HEK293 (cell line): Measurements from ENCODE around the gene CTDSP2.

ENCODE experiments used
- CTCF ChIP-seq: fragments of 450-650 bp; formaldehyde crosslinking; IDR thresholded peaks from 2 replicates; pipeline ENCODE4 v1.5.1; 2016; ENCODE audit warnings: missing biosample characterization, missing genetic modification characterization
- ELK4 ChIP-seq: IDR thresholded peaks from 2 replicates; pipeline ENCODE4 v1.6.1; 2011; ENCODE audit warnings: mild to moderate bottlenecking, low read depth, low read length, borderline replicate concordance
- ZBTB11 ChIP-seq: fragments of 450-650 bp; formaldehyde crosslinking; conservative IDR thresholded peaks from 2 replicates; pipeline ENCODE4 v1.5.1; 2016; ENCODE audit warnings: low read depth, missing biosample characterization, missing genetic modification characterization
- ZIC2 ChIP-seq: fragments of 450-650 bp; formaldehyde crosslinking; IDR thresholded peaks from 2 replicates; pipeline ENCODE4 v1.5.1; 2016; ENCODE audit warnings: missing biosample characterization, missing genetic modification characterization
- ZNF112 ChIP-seq: fragments of 450-650 bp; formaldehyde crosslinking; IDR thresholded peaks from 2 replicates; pipeline ENCODE4 v1.5.0; 2017; ENCODE audit warnings: missing biosample characterization, missing genetic modification characterization
- ZNF140 ChIP-seq: fragments of 450-650 bp; formaldehyde crosslinking; IDR thresholded peaks from 2 replicates; pipeline ENCODE4 v1.5.1; 2016; ENCODE audit warnings: missing biosample characterization, missing genetic modification characterization
- ZNF530 ChIP-seq: fragments of 450-650 bp; formaldehyde crosslinking; IDR thresholded peaks from 2 replicates; pipeline ENCODE4 v1.5.1; 2016; ENCODE audit warnings: low read depth, missing biosample characterization, missing genetic modification characterization
- ZNF555 ChIP-seq: fragments of 450-650 bp; formaldehyde crosslinking; conservative IDR thresholded peaks from 2 replicates; pipeline ENCODE4 v1.5.1; 2017; ENCODE audit warnings: missing biosample characterization, mild to moderate bottlenecking, missing genetic modification characterization, inconsistent platforms
- TF ChIP-seq, protein P1 (sequence below): fragments of 450-650 bp; formaldehyde crosslinking; IDR thresholded peaks from 2 replicates; pipeline ENCODE4 v1.5.1; 2016; ENCODE audit warnings: missing biosample characterization, missing genetic modification characterization

GRCh38 chr12:57894399-57895292, 48.1 kb upstream of the CTDSP2 start:
- TF ChIP-seq CTCF (tag by site-specific recombination) (no peak), ZNF112 (tag by site-specific recombination) (no peak), ZNF140 (tag by site-specific recombination) (no peak), ZNF555 (tag by site-specific recombination) (no peak), ZBTB11 (no peak), ZIC2 (tag by site-specific recombination) (no peak), ZNF530 (tag by site-specific recombination) (no peak), ELK4 (no peak)
- TF ChIP-seq, protein P1, sequence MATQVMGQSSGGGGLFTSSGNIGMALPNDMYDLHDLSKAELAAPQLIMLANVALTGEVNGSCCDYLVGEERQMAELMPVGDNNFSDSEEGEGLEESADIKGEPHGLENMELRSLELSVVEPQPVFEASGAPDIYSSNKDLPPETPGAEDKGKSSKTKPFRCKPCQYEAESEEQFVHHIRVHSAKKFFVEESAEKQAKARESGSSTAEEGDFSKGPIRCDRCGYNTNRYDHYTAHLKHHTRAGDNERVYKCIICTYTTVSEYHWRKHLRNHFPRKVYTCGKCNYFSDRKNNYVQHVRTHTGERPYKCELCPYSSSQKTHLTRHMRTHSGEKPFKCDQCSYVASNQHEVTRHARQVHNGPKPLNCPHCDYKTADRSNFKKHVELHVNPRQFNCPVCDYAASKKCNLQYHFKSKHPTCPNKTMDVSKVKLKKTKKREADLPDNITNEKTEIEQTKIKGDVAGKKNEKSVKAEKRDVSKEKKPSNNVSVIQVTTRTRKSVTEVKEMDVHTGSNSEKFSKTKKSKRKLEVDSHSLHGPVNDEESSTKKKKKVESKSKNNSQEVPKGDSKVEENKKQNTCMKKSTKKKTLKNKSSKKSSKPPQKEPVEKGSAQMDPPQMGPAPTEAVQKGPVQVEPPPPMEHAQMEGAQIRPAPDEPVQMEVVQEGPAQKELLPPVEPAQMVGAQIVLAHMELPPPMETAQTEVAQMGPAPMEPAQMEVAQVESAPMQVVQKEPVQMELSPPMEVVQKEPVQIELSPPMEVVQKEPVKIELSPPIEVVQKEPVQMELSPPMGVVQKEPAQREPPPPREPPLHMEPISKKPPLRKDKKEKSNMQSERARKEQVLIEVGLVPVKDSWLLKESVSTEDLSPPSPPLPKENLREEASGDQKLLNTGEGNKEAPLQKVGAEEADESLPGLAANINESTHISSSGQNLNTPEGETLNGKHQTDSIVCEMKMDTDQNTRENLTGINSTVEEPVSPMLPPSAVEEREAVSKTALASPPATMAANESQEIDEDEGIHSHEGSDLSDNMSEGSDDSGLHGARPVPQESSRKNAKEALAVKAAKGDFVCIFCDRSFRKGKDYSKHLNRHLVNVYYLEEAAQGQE (tag by site-specific recombination) = no peak
